CD4-positive, alpha-beta T cell treated with Interleukin-6 for 4 hours (primary cell): Measurements from ENCODE around the gene SLC4A1AP.

Experiments used
- DNase-seq: peaks from one replicate; pipeline ENCODE4 v3.0.0-alpha.2; 2020; ENCODE audit warnings: mixed read lengths

The SLC4A1AP gene

DNA sequence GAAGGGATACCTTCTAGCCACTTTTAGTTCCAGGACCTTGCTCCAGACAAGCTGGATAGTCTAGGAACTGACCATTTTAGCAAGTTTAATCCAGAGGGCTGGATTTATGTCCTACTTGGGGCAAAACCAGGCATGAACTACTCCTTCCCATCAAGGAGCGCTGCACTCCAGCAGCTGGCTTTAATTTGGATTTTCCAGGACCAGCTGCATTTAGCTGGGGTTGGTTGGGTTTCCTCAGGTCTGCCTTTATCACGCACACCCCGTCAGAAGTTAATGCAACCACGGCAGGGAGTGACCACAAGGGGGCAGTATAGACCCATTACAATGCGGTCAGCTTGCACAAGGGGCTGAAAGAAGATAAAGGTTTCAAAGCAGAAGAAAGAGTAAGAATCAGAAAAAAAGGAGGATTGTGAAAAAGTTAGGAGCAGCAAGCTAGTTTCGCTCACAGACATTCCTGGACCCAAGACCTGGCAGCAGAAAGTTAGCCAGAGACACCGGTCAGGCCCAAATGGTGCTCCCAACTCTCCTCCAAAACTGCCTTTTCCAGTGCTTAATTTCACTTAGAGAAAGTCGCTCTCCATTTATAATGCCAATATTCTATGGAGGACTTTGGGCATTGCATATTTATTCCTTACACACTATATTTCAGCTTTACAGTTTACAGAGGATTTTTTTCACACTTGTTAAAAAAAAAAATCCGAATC is 40.1 kb downstream of the SLC4A1AP start:
- DNase-seq: peak; percentile 86

DNA sequence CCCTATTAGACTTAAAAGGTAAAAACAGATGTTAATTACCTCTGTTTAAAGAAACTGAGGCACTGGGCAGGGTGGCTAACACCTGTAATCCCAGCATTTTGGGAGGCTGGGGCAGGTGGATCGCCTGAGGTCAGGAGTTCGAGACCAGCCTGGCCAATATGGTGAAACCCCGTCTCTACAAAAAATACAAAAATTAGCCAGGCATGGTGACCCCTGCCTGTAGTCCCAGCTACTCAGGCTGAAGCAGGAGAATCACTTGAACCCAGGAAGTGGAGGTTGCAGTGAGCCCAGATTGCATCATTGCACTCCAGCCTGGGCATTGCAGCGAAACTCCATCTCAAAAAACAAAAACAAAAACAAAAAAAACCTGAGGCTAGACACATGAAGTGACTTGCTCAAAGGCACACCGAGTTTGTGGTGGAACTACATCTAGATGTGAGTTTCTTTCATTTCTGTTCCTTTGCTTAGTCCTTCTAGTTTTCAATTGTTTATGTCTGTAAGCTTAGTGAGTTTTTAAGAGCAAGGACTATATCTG is 40.7 kb downstream of the SLC4A1AP start:
- DNase-seq: no peak

DNA sequence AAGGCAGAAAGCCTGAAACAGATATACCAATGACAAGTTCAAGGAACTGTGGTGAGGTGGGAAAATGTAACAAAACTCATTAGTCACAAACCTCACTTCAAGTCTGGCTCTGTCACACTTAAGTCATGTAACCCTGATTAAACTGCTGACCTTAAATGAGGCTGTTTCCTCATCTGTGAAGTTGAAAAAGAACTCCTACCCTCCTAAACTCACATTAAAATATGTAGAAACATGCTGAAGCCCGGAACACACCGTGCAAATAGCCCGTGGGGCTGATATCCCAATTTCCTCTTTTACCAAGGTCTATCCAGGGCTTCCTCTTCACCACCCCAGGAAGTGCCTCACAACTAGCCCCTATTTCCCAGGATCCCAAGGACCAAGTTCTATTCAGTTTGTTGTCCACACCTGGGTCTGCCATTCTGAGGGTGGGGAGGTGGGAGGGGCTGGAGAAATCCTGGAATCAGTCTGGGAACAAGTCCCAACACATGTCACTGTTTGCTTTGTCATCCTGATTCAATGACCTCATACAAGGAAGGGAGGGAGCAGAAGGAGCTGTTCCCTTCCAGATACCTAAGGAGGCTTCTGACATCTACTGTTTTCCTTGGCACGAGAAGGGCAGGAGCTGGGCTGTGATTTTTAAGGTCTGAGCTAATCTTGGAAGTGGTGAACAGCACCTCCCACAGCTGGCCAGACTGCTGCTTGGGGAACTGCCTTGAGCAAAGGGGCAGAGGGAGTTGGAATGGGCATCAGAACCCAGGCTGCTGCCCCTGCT is 42.3 kb downstream of the SLC4A1AP start:
- DNase-seq: no peak

DNA sequence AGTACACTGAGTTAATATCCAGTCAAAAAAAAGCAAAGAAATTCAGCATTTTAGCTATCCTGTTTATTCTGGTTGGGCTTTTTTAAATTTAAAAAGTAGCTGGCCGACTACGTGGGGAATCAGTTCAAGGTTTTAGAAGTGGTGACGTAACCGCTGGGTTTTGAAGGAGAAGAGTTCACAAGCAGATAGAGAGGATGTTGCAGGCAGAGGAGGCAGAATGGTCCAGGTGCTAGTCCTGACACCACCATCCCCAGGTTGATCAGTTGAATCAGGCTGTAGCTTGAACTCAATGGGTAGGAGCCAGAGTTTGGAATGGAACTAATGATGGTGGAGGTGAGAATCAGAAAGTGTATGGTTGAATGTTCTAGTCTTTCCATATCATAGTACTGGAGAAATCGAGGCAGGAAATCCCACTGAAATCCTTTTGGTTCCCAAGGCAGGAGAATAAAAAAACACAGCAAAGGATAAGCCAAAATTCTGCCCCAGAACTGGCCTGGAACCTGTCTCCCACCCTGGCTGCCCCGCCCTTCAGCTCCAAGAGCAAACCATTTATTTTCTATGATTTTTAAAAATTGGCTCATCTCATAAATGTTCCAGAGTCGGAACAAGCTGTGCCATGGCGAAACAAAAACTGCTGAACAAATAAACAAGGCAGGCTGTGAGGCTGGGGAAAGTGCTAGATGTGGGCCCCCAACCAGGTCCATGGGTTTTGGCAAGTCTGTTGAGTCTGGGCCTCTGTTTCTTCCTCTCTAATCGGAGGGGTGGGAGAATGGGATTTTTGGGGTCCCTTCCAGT is 44.0 kb downstream of the SLC4A1AP start:
- no peak for DNase-seq

DNA sequence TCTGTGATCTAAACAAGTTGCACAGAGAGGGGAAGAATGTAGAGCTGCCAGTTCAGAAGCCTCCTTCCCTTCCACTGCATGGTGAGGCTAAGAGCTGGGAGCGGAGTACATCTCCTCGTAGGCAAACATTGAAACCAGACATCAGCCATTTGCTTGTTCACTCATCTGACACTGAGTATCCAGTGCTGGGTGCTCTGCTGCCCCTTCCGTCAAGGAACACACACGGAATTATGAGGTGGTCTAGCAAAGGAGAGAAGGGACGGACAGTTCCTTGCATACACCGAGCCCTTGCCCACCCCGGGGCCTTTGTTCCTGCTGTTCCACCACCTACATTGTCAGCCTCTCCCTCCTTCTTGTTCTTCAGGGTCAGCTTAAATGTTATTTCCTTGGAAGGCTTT is 44.6 kb downstream of the SLC4A1AP start:
- no peak for DNase-seq

DNA sequence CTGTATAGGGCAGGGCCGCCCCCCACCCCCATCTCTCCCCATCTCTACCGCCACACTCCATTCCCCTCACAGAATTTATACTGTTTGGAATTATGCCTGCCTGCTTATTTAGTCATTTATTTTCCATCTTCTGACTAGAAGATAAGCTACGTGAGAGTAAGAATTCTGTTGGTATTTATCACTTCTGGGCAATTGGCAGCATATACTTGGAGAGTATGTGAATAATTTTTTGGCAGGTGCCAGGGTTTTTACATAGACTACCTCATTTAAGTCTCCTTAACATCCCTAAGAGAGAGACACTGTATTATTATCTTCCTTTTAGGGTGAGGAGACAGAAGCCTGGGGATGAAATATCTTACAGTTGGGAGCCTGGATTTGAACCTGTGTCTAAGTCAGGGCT is 45.0 kb downstream of the SLC4A1AP start:
- no peak for DNase-seq

DNA sequence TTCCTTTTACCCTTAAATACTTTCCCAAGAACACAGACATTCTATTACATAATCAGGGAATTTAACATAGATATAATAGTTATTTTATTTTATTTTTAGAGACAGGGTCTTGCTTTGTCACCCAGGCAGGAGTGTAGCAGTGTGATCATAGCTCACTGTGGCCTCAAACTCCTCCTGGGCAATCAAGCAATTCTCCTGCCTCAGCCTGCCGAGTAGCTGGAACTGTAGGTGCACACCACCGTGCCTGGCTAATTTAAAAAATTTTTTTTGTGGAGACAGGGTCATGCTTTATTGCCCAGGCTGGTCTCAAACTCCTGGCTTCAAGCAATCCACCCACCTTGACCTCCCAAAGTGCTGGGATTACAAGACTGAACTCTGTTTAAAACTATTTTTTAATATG is 45.6 kb downstream of the SLC4A1AP start:
- DNase-seq: no peak

DNA sequence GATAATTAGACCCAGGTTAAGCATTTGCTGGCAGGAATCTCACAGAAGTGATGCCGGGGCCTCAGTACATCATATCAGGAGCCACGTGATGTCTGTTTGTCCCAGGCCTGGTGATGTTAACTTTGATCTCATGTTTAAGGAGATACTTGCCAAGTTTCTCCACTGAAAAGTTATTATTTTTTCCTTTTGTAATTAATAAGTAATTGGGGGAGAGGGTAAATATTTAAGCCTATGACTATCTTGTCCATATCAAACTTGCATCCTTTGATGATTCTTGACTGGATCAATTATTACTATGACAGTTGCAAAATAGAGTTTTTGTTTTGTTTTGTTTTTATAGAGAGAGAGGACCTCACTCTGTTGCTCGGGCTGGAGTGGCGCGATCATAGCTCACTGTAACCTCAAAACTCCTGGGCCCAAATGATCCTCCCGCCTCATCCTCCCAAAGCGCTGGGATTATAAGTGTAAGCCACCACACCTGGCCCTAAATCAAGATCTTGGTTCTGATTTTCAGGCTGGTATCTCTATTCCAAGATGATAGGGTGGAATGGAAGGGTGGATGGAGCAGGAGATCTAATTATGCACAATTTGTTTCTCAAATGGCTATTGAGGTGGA is 46.4 kb downstream of the SLC4A1AP start:
- DNase-seq: no peak

DNA sequence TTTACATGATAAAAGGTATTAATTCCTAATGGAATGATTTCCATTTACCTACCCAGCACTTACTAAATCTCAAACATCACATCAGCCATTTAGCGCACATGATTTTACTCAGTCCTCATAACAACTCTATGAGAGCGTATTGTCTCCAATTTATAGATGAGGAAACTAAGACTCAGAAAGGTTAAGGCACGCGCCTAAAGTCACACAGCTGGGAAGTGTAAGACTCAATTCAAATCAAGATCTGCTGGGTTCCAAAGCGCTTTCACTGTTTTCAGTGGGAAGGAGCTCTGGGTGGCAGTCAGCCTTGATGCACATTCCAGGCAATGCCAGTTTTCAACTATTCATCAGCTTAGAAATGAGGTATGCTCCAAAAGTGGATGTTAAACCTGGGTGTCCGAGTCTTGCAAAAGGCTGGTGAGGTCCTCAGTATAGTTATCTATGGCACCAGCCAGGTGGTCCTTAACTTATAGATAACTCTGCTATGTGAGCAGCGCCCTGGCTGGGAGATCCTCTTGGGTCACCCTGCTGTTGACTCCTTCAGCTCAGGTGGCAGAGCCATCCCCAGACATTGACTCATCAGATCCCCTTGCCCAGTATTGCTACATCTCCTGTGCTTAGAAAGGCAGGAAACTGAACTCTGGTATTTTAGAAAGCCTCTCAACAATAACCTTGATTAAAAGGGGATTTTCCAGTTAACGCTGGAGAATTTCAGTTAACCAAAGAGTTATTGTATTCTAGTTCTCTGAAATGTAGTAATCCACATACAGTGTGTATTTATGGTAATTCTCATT is 47.1 kb downstream of the SLC4A1AP start:
- no peak for DNase-seq

DNA sequence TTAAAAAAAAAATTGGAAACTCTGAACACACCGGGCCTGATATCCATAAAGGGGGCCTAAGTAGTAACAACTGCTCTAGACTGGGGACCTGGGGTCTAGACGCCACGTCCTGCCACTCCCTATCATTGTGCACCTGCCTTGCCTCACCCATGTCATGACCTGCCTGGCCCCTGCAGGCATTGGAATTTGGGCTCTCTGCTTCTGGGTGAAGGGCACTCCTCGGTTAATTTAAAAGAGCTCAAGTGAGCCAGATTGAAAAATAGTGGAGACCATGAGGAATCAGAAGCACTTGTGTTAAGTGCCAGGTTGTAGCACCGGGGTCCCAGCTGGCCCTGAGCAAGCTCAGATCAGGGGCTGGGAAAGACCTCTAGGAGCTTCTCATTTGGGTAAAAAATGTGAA is 48.1 kb downstream of the SLC4A1AP start:
- DNase-seq: no peak

DNA sequence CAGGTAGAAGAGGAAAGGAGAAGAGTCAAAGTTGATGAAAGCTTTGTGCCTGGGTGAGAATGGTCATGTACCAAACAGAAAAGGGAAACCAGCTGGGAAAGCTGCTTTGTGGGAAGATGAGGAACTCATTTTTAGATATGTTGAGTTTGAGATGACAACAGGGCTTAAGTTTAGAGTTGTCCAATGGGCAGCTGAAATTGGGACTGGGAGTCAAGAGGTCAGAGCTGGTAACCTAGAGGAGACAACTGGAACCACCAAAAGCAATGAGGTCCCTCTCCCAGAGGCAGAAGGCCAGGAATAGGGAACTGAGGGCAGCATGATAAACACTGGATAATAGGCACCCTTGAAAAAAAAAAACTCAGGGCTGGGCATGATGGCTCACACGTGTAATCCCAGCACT is 48.8 kb downstream of the SLC4A1AP start:
- no peak for DNase-seq

DNA sequence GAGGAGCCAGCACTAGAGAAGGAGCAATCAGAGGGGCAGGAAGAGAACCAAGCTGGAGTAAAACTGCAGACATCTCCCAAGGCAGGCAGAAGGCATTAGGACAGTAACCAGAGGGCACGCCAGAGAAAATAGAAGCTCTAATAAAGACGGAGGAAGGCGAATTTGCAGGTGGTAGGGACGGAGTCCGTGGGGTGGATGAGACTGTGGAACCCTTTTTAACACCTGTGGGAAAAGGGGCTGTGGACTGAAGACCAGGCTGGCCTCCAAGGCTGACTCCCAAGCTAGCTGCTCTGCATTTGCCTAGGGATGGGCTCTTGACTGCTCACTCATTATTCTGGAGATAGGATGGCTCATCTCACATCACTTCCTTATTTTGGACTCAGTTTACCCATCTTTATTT is 49.5 kb downstream of the SLC4A1AP start:
- no peak for DNase-seq

DNA sequence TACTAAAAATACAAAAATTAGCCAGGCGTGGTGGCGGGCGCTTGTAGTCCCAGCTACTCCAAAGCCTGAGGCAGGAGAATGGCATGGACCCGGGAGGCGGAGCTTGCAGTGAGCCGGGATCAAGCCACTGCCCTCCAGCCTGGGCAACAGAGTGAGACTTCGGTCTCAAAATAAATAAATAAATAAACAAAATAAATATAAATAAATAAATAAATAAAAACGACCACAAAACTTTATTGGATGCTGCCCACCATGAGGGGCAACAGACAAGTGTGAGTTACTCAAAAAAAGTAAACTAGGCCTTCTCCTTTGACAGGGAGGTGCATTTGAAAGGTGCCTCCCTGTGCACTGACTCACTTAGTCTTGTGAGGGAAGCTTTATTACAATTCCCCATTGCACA is 50.4 kb downstream of the SLC4A1AP start:
- DNase-seq: no peak

DNA sequence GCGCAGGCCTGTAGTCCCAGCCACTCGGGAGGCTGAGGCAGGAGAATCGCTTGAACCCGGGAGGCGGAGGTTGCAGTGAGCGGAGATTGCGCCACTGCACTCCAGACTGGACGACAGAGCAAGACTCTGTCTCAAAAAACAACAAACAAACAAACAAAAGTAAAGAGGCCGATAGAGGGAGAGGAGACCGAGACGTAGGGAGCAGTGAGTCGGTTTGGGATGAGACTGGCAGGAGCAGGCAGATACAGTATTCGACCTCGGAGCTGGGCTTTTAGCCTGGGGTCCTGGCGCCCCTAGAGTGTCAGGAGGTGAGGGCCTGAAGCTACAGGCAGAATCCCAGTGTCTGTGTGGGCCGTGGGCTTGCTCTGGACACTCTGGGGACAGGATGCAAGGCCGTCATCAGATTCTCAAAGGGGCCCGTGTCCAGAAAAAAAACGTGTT is 51.2 kb downstream of the SLC4A1AP start:
- DNase-seq: no peak

DNA sequence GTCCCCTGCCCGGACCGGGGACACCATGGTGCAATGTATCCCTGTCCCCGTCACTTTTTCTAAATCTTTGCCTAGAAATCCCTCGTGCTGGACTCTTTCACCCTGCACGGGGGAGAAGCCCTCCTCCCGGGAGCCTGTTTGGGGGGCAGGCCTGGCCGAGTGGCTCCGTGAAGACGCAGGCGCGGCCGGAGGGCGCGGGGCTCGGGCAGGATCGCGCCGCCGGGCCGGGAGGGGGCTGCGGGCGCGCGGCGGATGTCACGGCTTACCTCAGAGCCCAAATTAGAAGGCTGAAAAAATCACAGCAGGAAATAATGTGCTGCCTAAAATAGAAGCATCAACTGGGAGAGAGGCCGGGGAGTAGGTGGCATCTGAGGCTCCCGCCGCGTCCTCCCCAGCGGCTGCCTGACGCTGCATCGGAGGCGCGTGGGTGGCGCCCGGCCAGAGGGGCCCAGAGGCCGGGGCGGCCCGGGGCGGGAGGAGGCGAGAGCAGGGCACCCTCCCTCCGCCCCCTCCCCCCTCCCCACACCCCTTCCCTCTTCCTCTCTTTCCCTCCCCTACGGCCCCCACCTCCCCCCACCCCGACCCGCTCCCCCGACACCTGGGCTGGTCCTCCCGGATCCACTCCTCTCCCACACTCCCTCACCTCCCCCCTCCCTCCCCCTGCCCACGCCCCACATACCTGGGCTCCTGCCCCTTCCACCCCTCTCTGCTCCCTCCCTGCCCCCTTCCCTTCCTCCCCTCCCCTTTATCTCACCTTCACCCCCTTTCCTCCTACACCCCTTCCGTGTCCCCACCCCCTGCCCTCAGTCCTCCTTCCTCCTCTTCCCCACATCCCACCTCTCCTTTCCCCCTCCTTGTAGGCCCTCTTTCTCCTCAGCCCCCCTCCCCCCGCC is 51.9 kb downstream of the SLC4A1AP start:
- DNase-seq: peak; percentile 43

DNA sequence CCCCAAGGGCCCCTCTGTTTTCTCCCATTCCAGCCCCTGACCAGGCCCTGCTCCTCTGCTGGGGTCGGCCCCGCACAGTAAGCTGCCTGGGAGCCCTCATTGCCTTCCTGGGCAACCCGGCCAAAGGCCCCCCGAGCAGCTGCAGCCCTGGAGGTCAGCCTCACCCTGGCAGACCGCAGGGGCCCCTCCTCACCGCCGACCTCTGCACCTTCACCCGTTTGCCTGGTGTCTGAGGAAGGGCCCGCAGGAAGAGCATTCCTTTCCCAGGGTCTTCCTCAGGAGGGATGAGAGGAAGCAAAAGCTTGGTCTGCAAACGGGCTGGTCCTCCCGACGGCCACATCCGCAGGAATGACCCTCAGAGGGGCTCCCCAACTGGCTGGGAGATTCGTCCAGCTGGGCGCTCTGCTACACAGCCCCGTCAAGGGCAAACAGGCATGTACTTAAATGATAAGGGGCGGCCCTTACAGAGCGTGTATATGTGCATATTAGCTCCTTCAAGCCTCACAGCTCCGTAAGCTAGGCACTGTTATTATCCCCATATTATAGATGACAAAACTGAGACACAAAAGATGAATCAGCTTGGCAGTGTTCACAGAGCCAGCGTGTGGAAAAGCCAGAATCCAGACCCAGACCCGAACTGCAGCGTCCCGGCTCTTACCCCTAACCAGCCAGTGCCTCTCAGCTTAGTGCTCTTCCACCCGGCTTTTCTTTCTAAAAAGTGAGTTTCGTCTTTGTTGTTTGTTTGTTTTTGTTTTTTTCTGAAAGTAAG is 52.8 kb downstream of the SLC4A1AP start:
- DNase-seq: no peak

DNA sequence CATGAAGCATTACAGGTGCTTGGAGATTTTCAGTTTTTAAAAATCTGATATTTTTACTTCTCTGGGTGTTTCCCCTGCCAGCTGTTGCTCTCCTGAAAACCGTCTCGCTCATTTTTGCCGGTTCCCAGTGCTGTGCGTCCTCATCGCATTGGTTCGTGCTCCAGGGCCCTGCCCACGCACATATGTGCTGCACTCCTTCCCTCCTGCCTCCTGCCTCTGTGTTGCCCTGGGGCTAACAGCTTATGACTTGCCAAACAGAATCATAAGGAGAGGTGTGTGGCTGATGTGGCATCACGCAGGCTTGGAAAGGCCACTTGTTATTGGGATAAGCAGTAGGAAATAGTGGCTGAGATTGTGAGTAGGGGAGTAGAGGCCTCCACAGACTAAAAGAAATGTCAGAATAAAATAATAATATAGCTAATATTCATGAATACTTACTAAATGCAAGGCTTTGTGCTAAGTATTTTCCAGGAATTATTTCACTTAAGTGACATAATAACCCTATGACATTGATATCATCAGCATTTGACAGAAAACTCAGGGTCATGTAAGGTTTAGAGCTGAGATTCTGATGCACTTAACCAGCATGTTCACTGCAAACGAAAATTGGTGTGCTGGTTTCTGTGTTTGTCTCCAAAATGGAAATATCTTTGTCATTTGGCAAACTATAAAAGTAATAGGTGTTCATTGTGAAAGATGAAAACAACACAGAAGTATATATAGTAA is 53.5 kb downstream of the SLC4A1AP start:
- no peak for DNase-seq

DNA sequence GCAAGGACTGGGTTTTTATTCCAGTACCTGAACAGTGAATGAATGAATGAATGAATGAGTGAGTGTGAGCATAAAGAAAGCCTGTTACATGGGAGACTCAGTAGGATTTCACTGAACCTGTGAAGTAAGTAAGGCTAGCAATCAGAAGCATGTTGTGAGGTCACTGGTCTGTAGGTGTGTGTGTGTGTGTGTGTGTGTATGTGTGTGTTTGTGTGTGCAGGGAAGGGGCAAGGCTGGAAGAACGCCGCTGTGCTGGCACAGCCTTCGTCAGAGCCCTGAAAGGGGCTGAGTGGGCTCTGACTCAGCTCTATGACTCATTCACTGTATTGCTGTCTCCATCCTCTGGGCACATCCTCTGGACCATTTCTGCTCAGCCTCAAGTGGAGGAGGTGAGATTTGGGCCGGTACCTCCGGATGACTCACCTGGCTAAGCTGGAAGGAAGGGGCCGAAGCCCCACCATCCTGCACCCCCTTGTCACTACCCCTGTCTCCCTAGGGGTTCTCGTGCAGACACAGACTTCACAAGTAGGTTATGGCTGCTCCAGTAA is 56.4 kb downstream of the SLC4A1AP start:
- peak; percentile 48 for DNase-seq

DNA sequence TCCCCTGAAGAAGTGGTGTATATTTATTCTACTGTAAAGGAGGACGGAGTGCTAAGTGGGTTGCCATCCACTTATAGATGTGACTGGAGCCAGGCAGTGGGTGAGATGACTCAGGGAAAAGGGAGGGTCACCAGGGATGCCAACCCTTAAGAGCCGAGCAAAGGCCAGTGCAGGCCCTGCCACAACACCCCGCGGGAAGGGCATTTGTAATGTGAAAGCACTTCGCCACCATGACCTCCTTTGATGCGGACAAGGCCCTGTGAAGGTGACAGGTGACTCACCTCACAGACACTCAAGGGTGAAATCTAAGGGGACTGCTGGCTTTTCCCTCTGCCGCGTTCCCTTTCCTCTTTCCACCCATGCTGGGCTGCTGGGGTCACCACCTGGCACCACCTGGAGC is 57.6 kb downstream of the SLC4A1AP start:
- no peak for DNase-seq
